ENCODE measurements around the gene SLC13A4.
"Not testable (repeated sequence)": the region's sequence is repeated elsewhere in the genome, so short reads cannot be mapped to it uniquely, and the experiment has no call there.

SLC13A4 gene, protein sequence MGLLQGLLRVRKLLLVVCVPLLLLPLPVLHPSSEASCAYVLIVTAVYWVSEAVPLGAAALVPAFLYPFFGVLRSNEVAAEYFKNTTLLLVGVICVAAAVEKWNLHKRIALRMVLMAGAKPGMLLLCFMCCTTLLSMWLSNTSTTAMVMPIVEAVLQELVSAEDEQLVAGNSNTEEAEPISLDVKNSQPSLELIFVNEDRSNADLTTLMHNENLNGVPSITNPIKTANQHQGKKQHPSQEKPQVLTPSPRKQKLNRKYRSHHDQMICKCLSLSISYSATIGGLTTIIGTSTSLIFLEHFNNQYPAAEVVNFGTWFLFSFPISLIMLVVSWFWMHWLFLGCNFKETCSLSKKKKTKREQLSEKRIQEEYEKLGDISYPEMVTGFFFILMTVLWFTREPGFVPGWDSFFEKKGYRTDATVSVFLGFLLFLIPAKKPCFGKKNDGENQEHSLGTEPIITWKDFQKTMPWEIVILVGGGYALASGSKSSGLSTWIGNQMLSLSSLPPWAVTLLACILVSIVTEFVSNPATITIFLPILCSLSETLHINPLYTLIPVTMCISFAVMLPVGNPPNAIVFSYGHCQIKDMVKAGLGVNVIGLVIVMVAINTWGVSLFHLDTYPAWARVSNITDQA

DNA sequence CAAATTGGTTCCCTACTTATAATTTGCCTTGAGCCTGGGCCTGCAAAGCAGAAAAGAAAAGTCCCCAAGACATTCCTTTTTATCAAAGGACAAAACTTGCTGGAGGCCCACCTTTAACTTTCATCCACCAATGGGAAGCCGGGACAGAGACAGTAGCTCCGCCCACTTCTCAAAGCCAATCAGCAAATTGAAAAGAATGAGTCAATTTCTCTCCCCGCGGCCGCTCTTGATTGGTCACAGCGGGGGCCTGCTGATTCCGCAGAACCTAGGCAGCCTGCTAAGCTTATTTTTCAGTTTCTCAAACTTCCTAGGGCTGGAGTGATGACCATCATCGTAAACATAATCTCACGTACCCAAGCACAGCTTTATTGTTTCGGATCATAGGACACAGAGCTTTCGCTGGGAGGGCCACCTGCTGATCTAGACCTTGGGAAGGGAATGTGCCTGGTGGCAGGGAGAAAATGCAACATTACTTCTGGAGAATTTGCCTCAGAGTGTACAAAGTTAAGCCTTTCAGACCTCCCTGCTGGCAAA, at the start of gene SLC13A4:
Gene SLC13A4 (minus strand): TSS at position 51 of the 534 bp plus-strand sequence. CDS start 690 bp downstream, outside the sequence.
- no peak for DNase-seq (ENCODE audit: low read depth)

DNA sequence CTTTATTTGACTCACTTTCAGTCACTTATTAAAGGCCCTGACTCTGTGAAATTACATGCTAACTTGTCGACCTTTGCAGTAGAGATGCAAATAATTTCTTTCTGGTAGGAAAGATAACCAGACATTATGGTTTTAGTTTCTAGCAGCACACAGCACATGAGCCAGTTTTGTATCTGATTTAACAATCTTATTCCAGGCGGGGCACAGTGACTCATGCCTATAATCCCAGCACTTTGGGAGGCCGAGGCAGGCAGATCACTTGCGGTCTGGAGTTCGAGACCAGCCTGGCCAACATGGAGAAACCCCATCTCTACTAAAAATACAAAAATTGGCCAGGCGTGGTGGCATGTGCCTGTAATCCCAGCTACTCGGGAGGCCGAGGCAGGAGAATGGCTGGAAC, 47.9 kb upstream of the SLC13A4 start:
- DNase-seq (ENCODE audit: low read depth), result not testable (repeated sequence)

DNA sequence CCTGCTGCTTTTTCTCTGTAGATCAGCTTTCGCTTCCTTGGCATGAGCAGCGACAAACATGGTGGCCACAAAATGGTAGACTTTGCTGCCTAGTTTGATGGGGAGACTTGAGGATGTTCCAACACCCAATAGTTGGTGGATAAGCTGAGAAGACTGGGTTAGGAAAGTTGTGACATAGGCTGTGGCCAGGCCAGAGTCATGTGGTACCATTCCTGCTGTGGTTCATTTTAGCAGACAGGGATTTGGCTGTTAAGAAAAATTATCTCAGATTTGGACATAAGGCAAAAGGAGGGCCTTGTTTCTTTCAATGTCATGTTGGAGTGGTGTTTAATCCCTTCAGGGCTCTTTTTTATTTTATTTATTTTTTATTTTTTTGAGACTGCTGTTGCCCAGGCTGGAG, 47.2 kb upstream of the SLC13A4 start:
- no peak for DNase-seq (ENCODE audit: low read depth)

DNA sequence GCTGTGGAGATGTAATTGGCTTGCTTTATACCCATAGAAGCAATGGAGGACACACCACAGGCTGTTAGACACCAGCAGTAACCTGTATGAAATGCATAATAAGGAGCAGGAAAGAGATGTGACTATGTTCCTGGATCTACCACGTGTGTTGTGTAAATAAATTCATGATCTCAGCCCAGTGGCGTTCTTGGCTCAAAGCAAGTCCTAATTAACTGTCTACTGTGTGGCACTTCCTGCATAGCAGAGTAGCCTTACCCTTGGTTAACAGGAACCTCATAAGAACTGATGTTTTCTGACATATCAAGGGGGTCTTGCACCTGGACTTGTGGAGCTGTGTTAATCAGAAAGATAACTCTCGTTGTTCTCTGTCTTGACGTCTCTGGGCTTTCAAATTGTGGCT, 46.3 kb upstream of the SLC13A4 start:
- DNase-seq (ENCODE audit: low read depth), result no peak

DNA sequence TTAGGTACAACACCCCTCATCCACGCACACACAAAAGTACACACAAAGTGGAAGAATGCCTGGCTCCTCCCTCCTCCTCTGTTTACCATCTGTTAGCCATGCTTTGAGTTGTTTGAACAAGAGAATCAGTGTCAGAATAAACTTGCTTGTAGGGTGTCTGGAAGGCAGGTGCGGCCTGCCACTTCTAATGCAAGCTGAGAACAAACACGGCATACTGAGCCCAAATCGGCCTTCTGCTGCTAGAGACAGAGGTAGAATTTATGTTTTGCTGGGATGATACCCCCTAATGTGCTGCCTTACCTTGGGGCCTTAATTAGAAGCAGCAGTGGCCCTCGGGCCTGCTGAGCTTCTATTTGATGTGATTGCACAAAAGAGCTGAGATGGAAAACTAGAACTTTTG, 45.5 kb upstream of the SLC13A4 start:
- no peak for DNase-seq (ENCODE audit: low read depth)

DNA sequence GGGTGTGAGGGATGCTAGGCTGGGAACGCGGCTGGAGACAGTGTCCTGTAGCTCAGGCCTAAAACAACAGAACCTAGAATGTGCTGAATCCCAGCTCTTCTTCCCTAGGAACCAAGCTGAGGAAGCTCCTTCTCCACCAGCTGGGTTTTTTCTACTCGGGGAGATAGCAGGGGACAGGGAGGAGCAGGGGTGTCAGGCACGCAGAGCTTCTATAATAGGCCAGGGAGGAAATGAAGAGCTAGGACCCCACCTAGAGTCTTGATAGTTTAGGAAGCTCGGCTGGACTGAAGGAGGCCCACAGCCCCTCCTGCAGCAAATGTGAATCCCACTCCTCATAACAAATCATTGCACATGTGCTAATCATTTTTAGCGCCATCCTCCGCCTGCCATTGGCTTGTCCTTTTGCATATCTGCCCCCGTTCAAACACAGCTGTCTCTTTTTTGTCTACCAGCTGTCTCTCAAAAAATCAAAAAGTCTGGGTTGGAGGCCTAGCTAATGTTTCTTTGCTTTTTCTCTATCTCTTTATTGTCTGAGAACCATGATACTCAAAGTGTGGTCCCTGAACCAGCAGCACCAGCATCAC, 44.7 kb upstream of the SLC13A4 start:
- no peak for DNase-seq (ENCODE audit: low read depth)

DNA sequence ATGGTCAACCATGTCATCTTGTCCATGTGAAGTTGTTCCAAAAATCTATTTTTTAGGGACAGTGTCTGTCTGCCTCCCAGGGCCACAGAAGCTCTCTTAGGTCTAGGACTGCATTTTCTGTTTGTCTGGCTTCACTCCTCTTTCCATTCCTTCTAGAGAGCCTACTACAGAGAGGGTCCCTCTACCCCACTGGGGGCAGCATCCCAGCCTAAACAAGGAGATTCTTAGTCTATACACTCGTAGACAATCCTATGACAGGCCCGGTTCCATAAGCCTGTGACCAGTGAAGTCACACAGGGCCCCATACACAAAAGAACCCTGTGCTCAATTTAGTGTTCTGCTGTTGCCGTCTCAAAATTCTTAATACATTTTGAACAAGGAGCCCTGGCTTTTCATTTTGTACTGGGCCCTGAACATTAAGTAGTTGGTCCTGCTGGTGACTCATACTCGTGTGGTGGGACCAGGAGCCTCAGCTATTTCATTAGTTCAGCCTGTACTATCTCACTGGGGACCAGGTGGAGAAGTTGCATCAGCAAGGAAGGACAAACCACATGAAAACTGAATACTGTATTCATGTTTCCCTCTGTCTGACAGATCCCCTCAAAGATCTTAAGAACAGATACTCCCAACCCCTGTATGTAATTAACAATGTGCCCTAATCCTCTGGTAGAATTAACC, 44.1 kb upstream of the SLC13A4 start:
- no peak for DNase-seq (ENCODE audit: low read depth)

DNA sequence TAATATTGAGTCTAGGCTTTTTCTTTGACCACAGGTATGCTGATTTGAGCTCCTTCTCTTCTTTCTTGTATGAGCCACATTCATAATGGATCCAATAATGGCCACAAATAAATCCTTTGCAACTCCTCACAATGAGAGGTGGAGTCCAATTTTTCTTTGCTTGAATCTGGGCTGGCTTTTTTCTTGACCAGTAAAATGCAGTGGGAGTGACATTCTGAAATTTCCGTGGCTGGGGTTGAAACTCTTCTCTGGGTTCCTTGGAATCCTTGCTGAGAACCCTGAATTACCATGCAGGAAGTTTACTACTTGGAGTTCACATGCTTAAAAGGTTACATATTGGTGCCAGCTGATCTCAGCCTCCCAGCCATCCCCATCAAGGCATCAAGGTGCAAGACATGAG, 43.1 kb upstream of the SLC13A4 start:
- no peak for DNase-seq (ENCODE audit: low read depth)

DNA sequence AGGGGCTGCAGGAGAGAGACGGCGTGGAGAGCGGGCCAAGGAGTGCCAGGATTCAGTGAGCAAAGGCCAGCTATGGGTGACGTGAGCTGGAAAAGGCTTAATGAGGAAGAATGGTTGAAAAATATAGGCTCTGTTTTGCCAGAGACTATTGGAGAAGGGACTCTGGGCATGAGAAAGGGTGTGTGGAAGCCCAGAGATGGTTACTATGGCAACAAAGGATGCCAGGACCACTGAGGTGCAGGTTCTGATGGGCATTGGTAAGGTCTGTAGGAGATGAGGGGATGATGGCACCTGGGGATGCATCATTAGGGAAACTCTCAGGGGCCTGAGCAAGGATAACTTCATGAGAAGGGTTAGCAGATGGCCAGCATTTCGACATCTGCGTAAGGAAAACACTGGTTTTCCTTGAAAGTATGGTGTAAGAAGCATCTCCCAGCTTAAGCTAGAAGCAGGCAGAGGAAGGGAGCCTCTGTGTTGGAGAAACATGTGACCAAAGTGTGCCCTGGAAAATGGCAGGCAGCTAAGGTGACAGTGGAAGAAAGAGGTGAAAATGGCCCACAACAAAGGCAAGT, 42.2 kb upstream of the SLC13A4 start:
- no peak for DNase-seq (ENCODE audit: low read depth)

DNA sequence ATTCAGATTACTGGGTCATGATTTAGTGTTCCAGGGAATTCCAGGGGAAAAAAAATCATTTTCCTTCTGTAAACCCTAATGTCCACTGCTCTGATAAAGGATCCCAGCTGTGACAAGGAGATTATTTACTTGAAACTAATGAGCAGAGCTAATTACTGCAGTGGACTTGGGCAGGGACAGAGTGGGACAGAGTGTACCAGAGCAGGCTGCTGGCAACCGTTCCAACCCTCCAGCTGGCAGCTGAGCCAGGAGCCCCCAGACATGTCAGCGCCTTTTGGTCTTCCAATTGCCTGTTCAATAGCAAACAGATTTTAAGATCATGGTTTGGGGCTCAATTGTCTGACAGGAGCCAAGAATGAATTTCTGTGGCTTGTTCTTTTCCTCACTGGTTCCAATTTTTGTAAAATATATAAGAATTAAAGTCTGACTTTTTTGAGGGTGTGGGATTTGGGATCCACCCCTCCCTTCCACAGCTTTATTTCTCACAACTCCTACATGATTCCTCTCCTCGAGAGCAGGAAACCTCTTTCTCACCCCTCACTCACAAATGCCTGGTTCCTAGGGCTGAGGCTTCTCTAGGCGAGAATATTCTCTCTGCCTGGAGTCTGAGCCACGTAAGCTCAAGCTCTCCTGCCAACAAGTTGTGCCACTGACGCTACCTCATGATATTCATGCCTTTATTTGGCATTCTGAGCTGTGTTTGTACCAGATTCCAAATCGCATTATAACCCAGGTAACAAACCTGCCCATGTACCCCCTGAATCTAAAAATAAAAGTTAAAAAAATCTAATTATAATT, 41.2 kb upstream of the SLC13A4 start:
- no peak for DNase-seq (ENCODE audit: low read depth)

DNA sequence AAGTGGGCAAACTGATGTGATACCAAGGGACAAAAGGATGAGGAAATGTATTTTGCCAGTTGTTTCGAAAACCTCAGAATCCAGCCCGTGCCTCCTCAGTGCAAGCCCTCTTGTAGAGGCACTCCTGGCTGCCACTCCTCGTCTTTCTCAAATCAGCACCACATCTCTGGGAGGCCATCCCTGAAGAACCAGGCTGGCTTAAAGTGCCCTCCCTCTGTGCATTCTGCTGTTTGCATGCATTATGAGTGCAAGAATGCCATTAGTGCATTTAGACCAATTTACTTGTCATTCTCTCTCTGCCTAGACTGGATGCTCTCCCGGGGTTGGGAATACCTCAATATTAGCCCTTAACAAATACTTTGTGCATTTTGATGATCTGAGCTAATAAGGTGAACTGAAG, 40.5 kb upstream of the SLC13A4 start:
- DNase-seq (ENCODE audit: low read depth), result no peak

DNA sequence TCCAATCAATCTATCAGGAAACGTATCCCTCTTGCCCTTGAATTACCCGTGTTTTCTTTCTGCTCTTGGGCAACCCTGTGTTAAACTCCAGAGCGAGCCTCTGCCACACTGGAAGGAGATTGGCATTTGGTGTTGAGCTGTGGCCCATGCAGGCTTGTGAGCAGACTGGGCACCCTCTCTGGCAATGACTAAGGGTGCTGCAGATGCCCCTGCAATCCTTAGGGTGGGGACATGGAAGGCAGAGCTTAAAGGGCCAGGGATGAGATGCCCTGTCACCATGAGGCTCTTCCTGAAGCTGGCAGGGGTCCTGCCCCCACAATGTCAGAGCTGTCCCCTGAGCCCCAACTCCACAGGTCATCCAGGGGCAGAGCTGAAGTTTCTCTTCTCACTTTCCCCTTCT, 40.1 kb upstream of the SLC13A4 start:
- no peak for DNase-seq (ENCODE audit: low read depth)

DNA sequence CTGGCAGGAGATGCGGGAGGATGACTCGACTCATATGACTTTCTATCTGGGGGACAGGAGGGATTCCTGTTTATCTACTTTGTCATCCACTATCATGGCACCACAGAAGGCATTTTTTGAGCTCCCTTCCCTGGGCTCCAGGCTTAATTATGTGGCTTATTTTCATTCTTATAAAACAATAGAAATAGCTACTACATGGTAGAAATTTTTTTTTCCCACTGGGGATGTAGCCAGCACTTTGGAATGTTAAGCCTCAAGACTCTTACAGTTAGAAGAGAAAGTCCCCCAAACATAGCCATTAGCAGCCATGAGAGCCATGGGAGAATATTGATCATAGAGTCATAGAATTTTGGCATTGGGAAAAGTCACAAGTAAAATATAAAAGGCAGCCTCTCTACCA, 35.3 kb upstream of the SLC13A4 start:
- DNase-seq (ENCODE audit: low read depth), result no peak

DNA sequence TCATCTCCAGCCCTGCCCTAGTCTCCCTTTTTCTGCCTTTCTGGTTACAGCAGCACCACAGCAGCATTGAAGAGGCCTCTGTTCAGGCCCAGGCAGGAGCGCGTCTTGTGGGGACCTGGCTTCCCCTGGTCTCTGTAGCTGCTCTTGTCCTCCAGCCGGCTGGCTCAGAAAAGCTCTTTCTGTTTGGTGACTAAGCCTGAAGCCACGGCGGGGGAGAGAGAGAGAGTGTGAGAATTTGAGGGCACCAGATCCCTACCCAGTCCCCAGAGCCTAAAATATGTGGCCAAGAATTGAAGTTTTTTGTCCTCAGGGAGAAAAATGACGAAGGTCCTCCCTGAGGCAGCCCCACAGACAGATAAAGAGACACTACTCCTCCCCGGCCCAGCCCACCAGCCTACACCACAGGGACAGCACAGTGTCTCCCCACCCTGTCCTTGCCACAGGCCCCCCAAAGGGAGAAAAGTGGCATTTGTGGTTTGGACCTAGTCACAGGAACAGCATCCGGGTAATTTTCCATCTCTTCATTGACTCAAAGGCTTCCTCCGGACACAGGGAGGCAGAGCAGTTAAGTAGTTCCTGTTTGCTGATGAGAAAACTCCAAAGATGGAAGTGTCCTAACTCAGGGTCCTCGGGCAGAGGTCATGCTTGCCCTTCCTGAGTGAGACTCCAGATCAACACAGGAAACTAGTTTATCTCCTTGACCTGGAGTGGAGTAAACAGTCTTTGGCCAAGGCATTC, 33.9 kb upstream of the SLC13A4 start:
- DNase-seq (ENCODE audit: low read depth), result no peak

DNA sequence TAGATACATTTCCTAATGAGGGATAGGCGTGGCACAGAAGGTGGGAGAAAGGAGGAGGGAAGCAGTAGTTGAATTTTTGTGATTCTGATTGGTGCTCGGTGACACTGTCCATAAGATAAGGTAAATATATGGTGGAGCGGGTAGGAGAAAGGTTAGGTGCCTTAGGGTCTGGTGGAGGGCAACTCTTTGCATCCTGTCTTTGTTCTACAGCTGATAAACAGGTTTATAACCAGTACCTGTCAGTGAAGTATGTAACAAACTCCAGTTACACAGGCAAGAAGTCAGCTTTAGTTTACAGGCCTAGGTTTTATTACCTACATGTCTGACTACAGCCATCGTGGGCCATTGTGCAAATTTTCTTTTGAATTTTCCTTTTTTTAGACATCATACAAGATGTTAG, 31.5 kb upstream of the SLC13A4 start:
- DNase-seq (ENCODE audit: low read depth), result no peak

DNA sequence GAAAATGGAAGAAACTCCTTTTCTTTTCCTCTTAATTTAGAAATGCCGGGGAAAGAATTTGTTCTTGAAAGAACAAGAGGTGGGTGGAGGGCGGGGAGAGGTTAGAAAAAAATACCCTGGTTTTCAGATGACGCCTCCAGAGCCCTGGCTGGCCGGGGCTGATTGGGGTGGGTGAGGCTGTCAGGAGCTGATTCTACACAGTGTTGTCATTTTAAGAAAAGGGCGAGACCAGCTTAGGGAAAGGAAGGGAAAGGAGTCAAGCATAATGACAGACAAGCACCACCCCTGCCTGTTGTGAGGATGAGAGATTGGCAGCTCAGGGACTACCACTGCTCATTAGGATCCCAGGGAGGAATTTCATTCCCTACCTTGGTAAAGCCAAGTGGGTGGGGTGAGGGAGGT, 30.5 kb upstream of the SLC13A4 start:
- no peak for DNase-seq (ENCODE audit: low read depth)

DNA sequence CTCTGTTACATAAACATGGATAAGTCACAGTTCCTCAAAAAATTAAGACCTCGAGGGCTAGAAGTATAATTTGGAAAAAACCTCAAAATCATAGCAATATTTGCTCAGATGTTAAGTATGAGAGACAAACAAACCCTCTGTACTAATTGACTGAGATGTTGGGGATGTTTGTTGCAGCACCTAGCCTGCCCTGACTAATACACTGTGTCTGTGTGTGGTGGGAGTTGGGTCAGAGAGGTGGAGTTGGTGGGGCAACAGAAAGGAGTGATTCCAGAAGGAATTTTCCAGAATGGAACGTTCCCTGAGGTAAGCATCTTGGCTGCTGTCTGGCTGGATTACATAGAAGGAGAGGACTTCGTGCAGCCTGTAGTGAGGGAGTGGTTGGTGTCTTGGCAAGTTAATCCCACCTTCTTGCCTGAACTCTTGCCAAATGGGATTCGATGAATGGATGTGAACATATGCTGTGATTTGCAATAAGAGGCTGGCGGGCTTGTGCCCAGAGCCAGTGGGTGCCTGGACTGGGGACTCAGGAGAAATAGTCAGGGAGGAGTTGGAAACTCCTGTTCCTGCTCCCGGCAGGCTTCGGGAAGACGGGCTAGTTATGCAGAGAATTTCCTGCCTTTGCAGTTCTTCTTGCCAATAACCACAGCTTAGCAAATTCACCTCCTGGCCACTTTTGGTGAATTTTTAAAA, 29.9 kb upstream of the SLC13A4 start:
- DNase-seq (ENCODE audit: low read depth), result no peak

DNA sequence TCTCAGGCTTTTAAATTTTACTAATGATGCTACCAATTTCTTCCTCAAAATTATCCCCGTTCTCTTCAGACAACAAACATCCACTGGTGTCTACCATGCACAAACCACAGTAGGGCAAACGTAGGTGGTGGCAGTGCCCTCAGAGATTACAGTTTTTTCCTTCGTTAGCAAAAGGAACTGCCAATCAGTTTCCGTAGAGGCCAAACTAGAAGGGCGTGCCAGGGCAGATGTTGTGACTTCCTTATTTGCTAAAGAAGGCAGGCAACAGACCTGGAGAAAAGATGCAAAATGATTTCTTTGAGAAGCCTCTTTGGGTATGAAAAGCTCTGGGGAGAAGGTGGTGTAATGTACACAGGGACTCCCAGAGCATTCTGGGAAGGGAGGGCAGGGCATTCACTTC, 28.2 kb upstream of the SLC13A4 start:
- no peak for DNase-seq (ENCODE audit: low read depth)

DNA sequence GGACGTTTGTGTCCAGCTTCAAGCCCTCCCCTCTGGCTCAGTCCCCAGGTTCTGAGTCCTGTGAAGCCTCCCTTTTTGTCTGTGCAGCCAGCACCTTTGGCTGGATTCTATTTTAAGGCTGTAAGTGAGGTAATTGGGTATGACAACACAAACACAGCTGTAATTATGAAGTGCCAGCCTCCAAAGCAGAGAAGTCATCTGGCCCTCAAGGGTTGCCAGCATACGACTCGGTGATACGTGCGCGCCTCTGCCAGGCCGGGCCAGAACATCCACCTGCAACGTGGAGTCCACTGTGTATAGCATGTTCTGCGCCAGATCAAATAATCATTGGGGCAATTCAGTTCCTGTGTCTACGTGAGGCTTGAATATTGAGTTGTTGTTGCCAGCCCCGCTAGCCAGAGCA, 27.4 kb upstream of the SLC13A4 start:
- DNase-seq (ENCODE audit: low read depth), result no peak

Data from HS-27A (cell line).